ENCODE data around the gene GARRE1.

DNA sequence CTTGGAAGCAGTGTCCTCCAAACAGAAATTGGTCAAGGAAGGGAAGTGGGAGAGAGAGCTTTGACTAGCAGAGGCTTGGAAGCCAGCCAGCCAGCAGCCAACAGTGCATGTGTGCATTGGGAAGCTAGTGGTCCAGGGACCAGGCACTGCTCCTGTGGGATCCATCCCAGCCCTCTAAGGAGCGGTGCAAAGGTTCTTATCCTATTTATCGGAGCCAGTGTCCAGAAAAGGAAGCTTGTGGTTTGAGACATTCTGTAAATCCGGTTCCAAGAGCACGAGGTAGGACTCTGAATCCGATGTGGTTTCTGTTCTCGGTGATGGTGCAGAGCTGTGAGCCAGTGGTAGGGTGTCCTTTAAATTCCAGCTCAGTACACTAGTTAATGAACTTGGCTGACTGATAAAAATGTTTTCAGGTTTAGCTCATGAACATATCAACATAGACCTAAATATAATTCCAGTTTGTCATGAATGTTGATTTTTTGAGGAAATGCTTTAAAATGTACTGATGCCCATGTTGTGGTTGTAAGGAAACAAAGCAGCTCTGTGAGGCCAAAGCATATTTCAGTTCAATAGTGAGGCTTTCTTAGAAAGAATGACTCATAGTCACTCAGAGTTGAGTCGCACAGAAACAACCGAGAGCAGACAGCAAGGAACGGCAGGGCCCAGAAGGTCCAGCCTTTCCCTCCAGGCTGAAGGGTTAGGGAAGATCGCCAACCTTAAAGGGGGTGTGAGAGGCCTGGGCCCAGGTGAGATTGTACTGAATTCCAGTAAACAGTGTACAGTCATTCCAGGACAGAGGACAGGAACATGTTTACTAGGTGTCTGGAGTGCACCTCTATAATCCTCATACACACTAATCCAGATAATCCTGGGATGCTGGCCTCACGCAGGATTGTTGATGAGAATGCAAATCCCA is 21.5 kb upstream of the GARRE1 start:
- TF ChIP-seq CTCF (IDR thresholded peaks at IDR 0.05; ENCODE audit: insufficient read depth, low read depth, low read length) (no peak), EZH2 (IDR thresholded peaks at IDR 0.05; ENCODE audit: insufficient read depth, low read length) (no peak)
